ENCODE results near the gene CIITA.

Gene CIITA

DNA sequence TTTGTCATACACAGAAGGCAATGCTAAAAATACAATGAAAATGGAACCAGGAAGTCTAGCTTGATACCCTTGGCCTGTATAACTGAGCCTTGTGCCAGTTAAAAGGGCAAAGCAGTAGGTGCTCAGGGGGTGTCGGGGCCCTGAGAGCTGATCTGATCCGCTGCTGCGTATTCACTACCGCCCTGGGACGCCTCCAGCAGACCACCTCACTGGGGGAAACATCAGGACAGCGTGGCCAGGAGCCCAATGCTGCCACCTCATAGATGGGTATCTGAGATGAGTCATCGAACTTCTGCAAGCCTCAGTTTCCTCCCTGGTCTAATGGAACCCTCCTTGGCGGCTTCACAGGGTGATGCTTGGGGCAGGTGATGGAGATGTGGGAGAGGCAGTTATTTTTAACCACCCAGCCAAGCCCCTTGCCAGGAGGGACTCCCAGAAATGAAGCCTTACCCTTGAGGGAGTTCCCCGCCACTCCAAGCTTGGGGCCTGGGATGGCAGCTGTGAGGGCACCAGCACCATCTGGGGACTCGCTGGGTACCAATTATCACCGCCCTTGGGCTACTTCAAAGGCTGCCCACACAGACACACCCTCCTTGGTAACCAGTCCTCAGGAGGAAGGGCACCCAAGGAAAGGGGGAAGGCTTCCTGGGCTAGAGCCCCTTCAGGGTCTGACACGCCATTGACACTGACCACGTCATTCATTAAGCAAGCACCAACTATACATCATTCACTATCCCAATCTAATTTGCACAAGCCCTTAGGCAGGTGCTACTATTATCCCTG is 57.5 kb downstream of the CIITA start:
- Histone ChIP-seq H3K4me1 (ENCODE audit: insufficient read depth, low read length, severe bottlenecking) (peaks cover 8% of the 10 kb centered on the region), H3K36me3 (ENCODE audit: insufficient read depth, low read length) (peaks cover 28% of the 10 kb centered on the region), H3K9me3 (ENCODE audit: low read length) (no peaks in the 10 kb centered on the region), H4K20me1 (ENCODE audit: insufficient read depth, low read length) (no peaks in the 10 kb centered on the region), H3K27me3 (ENCODE audit: insufficient read depth, low read length) (no peaks in the 10 kb centered on the region; the same call in none of the 2 replicates), H3K9ac (ENCODE audit: low read length) (no peak overlapping the region), H3F3A (ENCODE audit: insufficient read depth, low read length) (no peaks in the 10 kb centered on the region), H3K27ac (ENCODE audit: low read depth, low read length, poor library complexity, severe bottlenecking) (no peak overlapping the region), H3K4me3 (ENCODE audit: low read depth, low read length, poor library complexity, severe bottlenecking) (no peak overlapping the region), H3K9me2 (ENCODE audit: low read depth, low read length) (no peaks in the 10 kb centered on the region), H3K79me2 (ENCODE audit: insufficient read depth, low read length) (no peaks in the 10 kb centered on the region), H3K4me2 (ENCODE audit: low read length) (no peak overlapping the region), H2AFZ (ENCODE audit: low read length) (no peak overlapping the region)
- TF ChIP-seq CTCF (IDR thresholded peaks at IDR 0.05; ENCODE audit: low read length) (no peak), EZH2 (IDR thresholded peaks at IDR 0.05; ENCODE audit: borderline replicate concordance, low read length) (no peak)

DNA sequence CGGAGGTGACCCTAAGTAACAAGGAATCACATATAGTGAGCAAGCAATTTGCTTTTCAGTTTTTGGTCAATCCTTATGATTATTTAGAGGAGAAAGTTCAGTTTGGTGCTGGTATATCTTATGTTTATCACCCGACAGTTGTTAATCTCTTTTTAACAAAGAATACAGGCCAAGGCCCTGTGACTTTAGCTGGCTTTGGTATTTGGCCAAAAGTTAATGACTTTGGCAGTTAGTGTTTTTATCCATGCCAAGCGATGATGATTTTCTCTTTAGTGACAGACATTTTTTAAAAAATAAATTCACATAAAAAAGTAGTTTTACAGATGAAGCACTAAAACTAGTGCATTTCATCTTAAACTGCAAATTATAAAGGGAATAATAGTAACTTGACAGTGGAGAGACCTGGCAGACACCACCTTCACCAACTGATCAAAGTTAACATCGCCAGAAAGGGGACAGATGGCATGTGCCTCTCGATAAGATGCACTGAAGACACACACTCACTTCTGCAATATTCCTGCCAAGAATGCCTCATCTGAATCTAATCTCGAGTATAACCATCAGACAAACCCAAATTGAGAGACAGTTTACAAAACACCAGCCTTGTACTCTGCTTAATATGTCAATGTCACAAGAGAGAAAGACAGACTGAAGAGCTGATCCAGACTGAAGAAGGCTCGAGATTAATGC is 58.4 kb downstream of the CIITA start:
- Histone ChIP-seq H3K4me1 (ENCODE audit: insufficient read depth, low read length, severe bottlenecking) (peaks cover 16% of the 10 kb centered on the region), H3K4me3 (ENCODE audit: low read depth, low read length, poor library complexity, severe bottlenecking) (no peak overlapping the region), H3K27ac (ENCODE audit: low read depth, low read length, poor library complexity, severe bottlenecking) (no peak overlapping the region), H3K79me2 (ENCODE audit: insufficient read depth, low read length) (no peaks in the 10 kb centered on the region), H3K9ac (ENCODE audit: low read length) (no peak overlapping the region), H3K36me3 (ENCODE audit: insufficient read depth, low read length) (peaks cover 28% of the 10 kb centered on the region), H4K20me1 (ENCODE audit: insufficient read depth, low read length) (no peaks in the 10 kb centered on the region), H3F3A (ENCODE audit: insufficient read depth, low read length) (no peaks in the 10 kb centered on the region), H2AFZ (ENCODE audit: low read length) (no peak overlapping the region), H3K9me3 (ENCODE audit: low read length) (no peaks in the 10 kb centered on the region), H3K9me2 (ENCODE audit: low read depth, low read length) (no peaks in the 10 kb centered on the region), H3K4me2 (ENCODE audit: low read length) (no peak overlapping the region), H3K27me3 (ENCODE audit: insufficient read depth, low read length) (no peaks in the 10 kb centered on the region; the same call in 1 of the 2 replicates)
- TF ChIP-seq EZH2 (IDR thresholded peaks at IDR 0.05; ENCODE audit: borderline replicate concordance, low read length) (no peak), CTCF (IDR thresholded peaks at IDR 0.05; ENCODE audit: low read length) (no peak)

- Histone ChIP-seq H3F3A (ENCODE audit: insufficient read depth, low read length) (no peaks in the 10 kb centered on the region), H3K27ac (ENCODE audit: low read depth, low read length, poor library complexity, severe bottlenecking) (no peak overlapping the region), H3K27me3 (ENCODE audit: insufficient read depth, low read length) (no peaks in the 10 kb centered on the region; the same call in 1 of the 2 replicates), H3K4me2 (ENCODE audit: low read length) (no peak overlapping the region), H3K9ac (ENCODE audit: low read length) (no peak overlapping the region), H4K20me1 (ENCODE audit: insufficient read depth, low read length) (no peaks in the 10 kb centered on the region), H3K36me3 (ENCODE audit: insufficient read depth, low read length) (peaks cover 28% of the 10 kb centered on the region), H2AFZ (ENCODE audit: low read length) (no peak overlapping the region), H3K79me2 (ENCODE audit: insufficient read depth, low read length) (no peaks in the 10 kb centered on the region), H3K4me3 (ENCODE audit: low read depth, low read length, poor library complexity, severe bottlenecking) (no peak overlapping the region), H3K4me1 (ENCODE audit: insufficient read depth, low read length, severe bottlenecking) (peaks cover 27% of the 10 kb centered on the region), H3K9me3 (ENCODE audit: low read length) (no peaks in the 10 kb centered on the region), H3K9me2 (ENCODE audit: low read depth, low read length) (no peaks in the 10 kb centered on the region)
- TF ChIP-seq CTCF (IDR thresholded peaks at IDR 0.05; ENCODE audit: low read length) (no peak), EZH2 (IDR thresholded peaks at IDR 0.05; ENCODE audit: borderline replicate concordance, low read length) (no peak)
Measured at GRCh38 chr16:10936272-10936984, 59.4 kb downstream of the CIITA start.
